Measurements from ENCODE around the gene KCNQ4. TPM values are rescaled to one million over a fixed set of nuclear protein-coding genes. Genes with fewer than 3 reads are reported as not detected.

Gene KCNQ4
- total and polyA plus RNA-seq, 2 donors (not counting 1 experiment from before 2014, with no cell fraction given) = 0.16 to 0.20 TPM

DNA sequence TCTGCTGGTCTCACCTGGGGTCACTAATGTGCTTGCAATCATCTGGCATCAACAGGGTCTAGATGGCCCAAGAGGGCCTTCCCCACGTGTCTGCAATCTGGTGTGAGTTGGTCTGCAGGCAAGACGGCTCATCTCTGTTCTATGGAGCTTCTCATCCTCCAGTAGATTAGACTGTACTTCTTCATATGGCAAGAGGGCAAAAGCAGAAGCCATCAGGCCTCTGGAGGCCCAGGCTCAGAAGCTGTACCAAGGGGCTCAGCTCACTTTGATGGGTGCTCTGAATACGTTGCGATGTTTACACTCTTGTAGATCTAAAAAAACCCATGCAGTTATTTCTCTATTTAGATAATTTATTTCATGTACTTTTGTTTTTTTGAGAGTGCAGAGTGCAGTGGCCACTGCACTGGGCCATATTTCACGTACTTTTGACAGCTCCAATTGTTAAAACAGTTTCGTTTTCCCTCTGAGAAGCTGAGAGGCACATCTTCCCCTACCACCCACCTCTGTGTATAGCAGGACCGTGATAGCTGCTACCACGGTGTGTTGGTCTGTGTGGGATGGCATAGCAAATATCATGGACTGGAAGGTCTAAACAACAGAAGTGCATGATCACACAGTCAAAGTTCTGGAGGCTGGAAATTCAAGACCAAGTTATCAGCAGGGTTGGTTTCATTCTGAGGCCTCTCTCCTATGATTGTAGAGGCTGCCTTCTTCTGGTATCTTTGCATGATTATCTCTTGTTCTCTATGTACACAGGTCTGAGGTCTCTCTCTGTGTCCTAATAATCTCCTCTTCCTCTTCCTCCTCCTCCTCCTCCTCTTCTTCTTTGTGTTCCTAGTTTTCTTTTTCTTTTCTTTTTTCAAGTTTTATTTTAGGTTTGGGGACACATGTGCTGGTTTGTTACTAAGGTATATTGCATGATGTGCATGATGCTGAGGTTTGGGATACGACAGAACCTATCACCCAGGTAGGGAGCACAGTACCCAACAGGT is 61.6 kb downstream of the KCNQ4 start:
- Histone ChIP-seq H3K9me3 (ENCODE audit: control extremely low read depth in 1 of 3, control insufficient read depth in 2 of 3, insufficient read depth in 1 of 3, low read length in 2 of 3) (peaks cover 0 to 7% (median 0%) of the 10 kb centered on the region in 3 donors), H3K4me3 (ENCODE audit: control extremely low read depth in 1 of 5, extremely low read depth in 1 of 5, insufficient read depth in 1 of 5, low read depth in 2 of 5, low read length in 4 of 5) (peak overlapping the region in 1 of 5 experiments; percentile 11), H3K4me1 (ENCODE audit: control insufficient read depth in 2 of 2, insufficient read depth in 2 of 2, low read length in 2 of 2) (peaks cover 8% of the 10 kb centered on the region in 2 donors), H3K36me3 (replicated peaks in 1 of 2; ENCODE audit: control extremely low read depth in 1 of 2, control insufficient read depth in 1 of 2, extremely low read depth in 1 of 2, insufficient read depth in 2 of 2, low read length in 1 of 2) (no peaks in the 10 kb centered on the region), H4K20me1 (ENCODE audit: control insufficient read depth, insufficient read depth, low read length, poor library complexity, severe bottlenecking) (no peaks in the 10 kb centered on the region), H3K4me2 (replicated peaks; ENCODE audit: low read depth, low read length, poor library complexity, severe bottlenecking) (peak overlapping the region; percentile 59), H3K27me3 (replicated peaks in 1 of 4; ENCODE audit: control extremely low read depth in 1 of 4, control insufficient read depth in 3 of 4, insufficient read depth in 4 of 4, low read length in 3 of 4) (peaks cover 0 to 10% (median 0%) of the 10 kb centered on the region in 4 experiments), H3K9ac (ENCODE audit: low read length) (peak overlapping the region; percentile 37), H3K79me2 (ENCODE audit: control insufficient read depth, insufficient read depth, low read length) (no peaks in the 10 kb centered on the region), H3K27ac (ENCODE audit: low read length in 2 of 2) (no peak overlapping the region), H2AFZ (ENCODE audit: insufficient read depth, low read depth, low read length, poor library complexity, severe bottlenecking) (peak overlapping the region; percentile 78)
- ATAC-seq (ENCODE audit: low read depth) (no peak), DNase-seq (peak; percentile 18)
- ChIA-PET CTCF (interaction anchor here (0.8 to 2.0 kb wide), 5 partner anchors 8 to 701 kb away, joined by 3 to 17 read pairs (median 4); no protein-coding TSS in a partner anchor), POLR2A (no interaction called here)
- H3K4me1 Mint-ChIP-seq = peaks cover 15% of the 10 kb centered on the region
- no peaks in the 10 kb centered on the region for H3K9me3 Mint-ChIP-seq (ENCODE audit: insufficient read depth)
- H3K27ac Mint-ChIP-seq = peak overlapping the region; percentile 42
- peaks cover 30% of the 10 kb centered on the region for H3K27me3 Mint-ChIP-seq
- TF ChIP-seq, protein P1, sequence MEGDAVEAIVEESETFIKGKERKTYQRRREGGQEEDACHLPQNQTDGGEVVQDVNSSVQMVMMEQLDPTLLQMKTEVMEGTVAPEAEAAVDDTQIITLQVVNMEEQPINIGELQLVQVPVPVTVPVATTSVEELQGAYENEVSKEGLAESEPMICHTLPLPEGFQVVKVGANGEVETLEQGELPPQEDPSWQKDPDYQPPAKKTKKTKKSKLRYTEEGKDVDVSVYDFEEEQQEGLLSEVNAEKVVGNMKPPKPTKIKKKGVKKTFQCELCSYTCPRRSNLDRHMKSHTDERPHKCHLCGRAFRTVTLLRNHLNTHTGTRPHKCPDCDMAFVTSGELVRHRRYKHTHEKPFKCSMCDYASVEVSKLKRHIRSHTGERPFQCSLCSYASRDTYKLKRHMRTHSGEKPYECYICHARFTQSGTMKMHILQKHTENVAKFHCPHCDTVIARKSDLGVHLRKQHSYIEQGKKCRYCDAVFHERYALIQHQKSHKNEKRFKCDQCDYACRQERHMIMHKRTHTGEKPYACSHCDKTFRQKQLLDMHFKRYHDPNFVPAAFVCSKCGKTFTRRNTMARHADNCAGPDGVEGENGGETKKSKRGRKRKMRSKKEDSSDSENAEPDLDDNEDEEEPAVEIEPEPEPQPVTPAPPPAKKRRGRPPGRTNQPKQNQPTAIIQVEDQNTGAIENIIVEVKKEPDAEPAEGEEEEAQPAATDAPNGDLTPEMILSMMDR (IDR thresholded peaks at IDR 0.05) = no peak
- no peak for TF ChIP-seq EZH2 (IDR thresholded peaks at IDR 0.05; ENCODE audit: borderline replicate concordance, insufficient read depth, low read depth, low read length, poor library complexity, severe bottlenecking)
- intact Hi-C loops (cut with micrococcal nuclease) = loop anchor here (10.0 kb wide), 1 partner anchor 310 kb away; the partner anchor contains the start of gene ZNF684
- H3K4me3 Mint-ChIP-seq = peak overlapping the region; percentile 69
- WGBS (ENCODE audit: insufficient coverage) = 15% methylated on average over 2 of the region's 9 CpGs

Measured in B cell (primary cell).